DOHH2 (cell line): ENCODE measurements around the gene ABCA2.

Experiments
- H3F3A ChIP-seq: fragments of 200-600 bp; sonication (generic), shearing (Covaris generic); 2 replicates; pipeline ENCODE4 v1.6.0; 2016; ENCODE audit warnings: antibody characterized with exemption, mild to moderate bottlenecking; ENCODE audit not compliant: control insufficient read depth, insufficient read depth
- H3K27ac ChIP-seq: fragments of 200-600 bp; sonication (generic); 2 replicates; pipeline ENCODE4 v1.5.1; 2014; ENCODE audit warnings: low read depth, mild to moderate bottlenecking, low read length, moderate library complexity
- H3K27me3 ChIP-seq: fragments of 200-600 bp; sonication (generic); 2 replicates; pipeline ENCODE4 v1.6.1; 2014; ENCODE audit warnings: mild to moderate bottlenecking, low read length, mixed read lengths; ENCODE audit not compliant: control insufficient read depth
- H3K36me3 ChIP-seq: fragments of 200-600 bp; sonication (generic); 2 replicates; pipeline ENCODE4 v1.6.1; 2014; ENCODE audit warnings: mild to moderate bottlenecking, low read length, moderate library complexity, mixed read lengths; ENCODE audit not compliant: control insufficient read depth
- H3K4me1 ChIP-seq: fragments of 200-600 bp; sonication (generic); 2 replicates; pipeline ENCODE4 v1.6.1; 2014; ENCODE audit warnings: mild to moderate bottlenecking, low read length, mixed read lengths; ENCODE audit not compliant: control insufficient read depth
- H3K4me2 ChIP-seq: fragments of 200-600 bp; sonication (generic); 2 replicates; pipeline ENCODE4 v1.6.0; 2014; ENCODE audit warnings: mild to moderate bottlenecking, low read length, moderate library complexity
- H3K4me3 ChIP-seq: fragments of 200-600 bp; sonication (generic); 2 replicates; pipeline ENCODE4 v1.5.1; 2014; ENCODE audit warnings: mild to moderate bottlenecking, low read length, mixed read lengths
- H3K79me2 ChIP-seq: fragments of 200-600 bp; sonication (generic); 2 replicates; pipeline ENCODE4 v1.6.1; 2014; ENCODE audit warnings: mild to moderate bottlenecking, low read length, mixed read lengths; ENCODE audit not compliant: control insufficient read depth
- H3K9me2 ChIP-seq: fragments of 200-600 bp; sonication (generic); replicated peaks from 2 replicates; pipeline ENCODE4 v1.6.1; 2014; ENCODE audit warnings: mild to moderate bottlenecking, low read length, mixed read lengths; ENCODE audit not compliant: control insufficient read depth
- H3K9me3 ChIP-seq: fragments of 200-600 bp; sonication (generic); 2 replicates; pipeline ENCODE4 v1.6.1; 2014; ENCODE audit warnings: antibody characterized with exemption, low read length, mixed read lengths; ENCODE audit not compliant: control insufficient read depth, insufficient read depth
- H4K20me1 ChIP-seq: fragments of 200-600 bp; sonication (generic); 2 replicates; pipeline ENCODE4 v1.6.0; 2014; ENCODE audit warnings: low read depth, mild to moderate bottlenecking, antibody characterized with exemption, low read length, moderate library complexity; ENCODE audit not compliant: control insufficient read depth, insufficient read depth
- EZH2phosphoT487 ChIP-seq: fragments of 200-600 bp; sonication (generic); IDR thresholded peaks from 2 replicates; pipeline ENCODE4 v1.6.1; 2017; ENCODE audit warnings: borderline replicate concordance, mild to moderate bottlenecking, antibody characterized with exemption, low read length, moderate library complexity, mixed read lengths
- TF ChIP-seq, protein P1 (sequence below): fragments of 200-600 bp; sonication (generic); IDR thresholded peaks from one replicate; pipeline ENCODE4 v1.5.1; 2014; ENCODE audit warnings: antibody characterized with exemption, mild to moderate bottlenecking, low read depth, low read length; ENCODE audit not compliant: poor library complexity, severe bottlenecking

The ABCA2 gene

GRCh38 chr9:136983656-136984314 lies 44.3 kb downstream of the ABCA2 start:
- H3F3A ChIP-seq, result no peaks in the 10 kb centered on the region
- H3K4me3 ChIP-seq, result no peak overlapping the region
- no peaks in the 10 kb centered on the region for H3K9me2 ChIP-seq
- H3K36me3 ChIP-seq, result no peaks in the 10 kb centered on the region
- H3K27ac ChIP-seq, result no peak overlapping the region
- no peaks in the 10 kb centered on the region for H3K4me1 ChIP-seq
- no peaks in the 10 kb centered on the region for H3K79me2 ChIP-seq
- TF ChIP-seq, protein P1, sequence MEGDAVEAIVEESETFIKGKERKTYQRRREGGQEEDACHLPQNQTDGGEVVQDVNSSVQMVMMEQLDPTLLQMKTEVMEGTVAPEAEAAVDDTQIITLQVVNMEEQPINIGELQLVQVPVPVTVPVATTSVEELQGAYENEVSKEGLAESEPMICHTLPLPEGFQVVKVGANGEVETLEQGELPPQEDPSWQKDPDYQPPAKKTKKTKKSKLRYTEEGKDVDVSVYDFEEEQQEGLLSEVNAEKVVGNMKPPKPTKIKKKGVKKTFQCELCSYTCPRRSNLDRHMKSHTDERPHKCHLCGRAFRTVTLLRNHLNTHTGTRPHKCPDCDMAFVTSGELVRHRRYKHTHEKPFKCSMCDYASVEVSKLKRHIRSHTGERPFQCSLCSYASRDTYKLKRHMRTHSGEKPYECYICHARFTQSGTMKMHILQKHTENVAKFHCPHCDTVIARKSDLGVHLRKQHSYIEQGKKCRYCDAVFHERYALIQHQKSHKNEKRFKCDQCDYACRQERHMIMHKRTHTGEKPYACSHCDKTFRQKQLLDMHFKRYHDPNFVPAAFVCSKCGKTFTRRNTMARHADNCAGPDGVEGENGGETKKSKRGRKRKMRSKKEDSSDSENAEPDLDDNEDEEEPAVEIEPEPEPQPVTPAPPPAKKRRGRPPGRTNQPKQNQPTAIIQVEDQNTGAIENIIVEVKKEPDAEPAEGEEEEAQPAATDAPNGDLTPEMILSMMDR, result no peak
- TF ChIP-seq EZH2phosphoT487, result no peak
- H3K9me3 ChIP-seq, result no peaks in the 10 kb centered on the region
- H3K4me2 ChIP-seq, result no peak overlapping the region
- no peaks in the 10 kb centered on the region for H4K20me1 ChIP-seq
- H3K27me3 ChIP-seq, result peaks cover 25% of the 10 kb centered on the region

DNA sequence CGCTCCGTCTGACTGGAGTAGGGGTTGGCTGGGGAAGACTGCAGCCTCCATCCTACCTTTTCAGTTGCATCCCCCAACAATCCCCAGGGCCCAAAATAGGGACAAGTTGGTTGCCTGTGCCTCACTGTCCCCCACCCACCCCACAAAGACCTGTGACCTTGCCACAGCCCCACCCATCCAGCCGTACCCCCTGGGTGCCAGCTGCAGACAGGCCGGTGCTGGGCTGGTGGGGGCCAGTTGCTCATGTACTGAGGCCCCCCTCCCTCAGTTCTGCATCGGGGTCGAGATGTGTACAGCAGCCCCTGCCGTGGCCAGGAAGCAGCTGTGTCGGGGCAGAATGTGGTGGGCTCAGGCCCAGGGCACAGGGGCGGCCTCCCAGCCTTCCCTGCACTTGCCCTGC lies 44.9 kb downstream of the ABCA2 start:
- Histone ChIP-seq H3F3A (no peaks in the 10 kb centered on the region), H3K4me3 (no peak overlapping the region), H3K9me2 (no peaks in the 10 kb centered on the region), H3K36me3 (no peaks in the 10 kb centered on the region), H3K79me2 (no peaks in the 10 kb centered on the region), H3K4me2 (no peak overlapping the region), H3K27me3 (peaks cover 21% of the 10 kb centered on the region), H3K9me3 (no peaks in the 10 kb centered on the region), H3K4me1 (no peaks in the 10 kb centered on the region), H4K20me1 (no peaks in the 10 kb centered on the region), H3K27ac (no peak overlapping the region)
- TF ChIP-seq, protein P1, result no peak
- no peak for TF ChIP-seq EZH2phosphoT487

DNA sequence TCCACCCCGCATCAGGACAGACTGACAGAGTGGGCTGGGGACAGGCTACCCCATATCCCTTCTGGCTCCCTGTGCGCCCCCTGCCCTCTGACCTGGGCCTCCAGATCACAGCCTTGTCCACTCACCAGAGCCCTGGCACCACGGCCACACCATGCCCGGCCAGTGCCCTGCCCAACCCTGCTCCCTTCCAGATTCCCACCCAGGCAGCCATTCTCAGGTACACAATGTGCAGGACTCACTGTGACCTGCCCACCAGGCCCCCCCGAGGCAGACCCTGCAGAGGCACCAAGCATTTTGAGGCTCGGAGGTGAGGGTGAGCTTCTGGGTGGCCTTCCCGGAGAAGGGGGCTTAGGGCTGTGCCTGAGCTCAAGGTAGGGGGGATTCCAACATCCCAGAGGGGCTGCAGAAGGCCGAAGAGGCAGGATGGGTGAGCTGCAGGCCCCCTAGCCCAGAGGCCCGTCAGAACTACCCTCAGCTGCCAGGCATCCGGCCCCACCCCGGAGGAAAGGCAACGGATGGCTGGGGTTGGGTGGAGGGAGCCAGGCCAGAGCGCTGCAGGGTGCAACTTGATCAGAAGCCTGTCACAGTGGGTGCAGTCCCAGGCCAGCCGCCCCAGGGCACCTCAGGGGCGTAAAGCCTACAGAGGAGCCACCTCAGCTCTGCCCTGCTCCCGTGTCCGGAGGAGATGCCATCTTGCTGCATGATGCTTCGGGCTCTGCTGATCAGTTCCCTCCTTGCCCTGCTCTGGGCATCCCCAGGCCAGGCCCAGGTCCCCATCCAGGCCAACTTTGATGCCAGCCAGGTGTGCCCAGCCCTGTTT lies 45.6 kb downstream of the ABCA2 start, which contains the start of gene LCNL1:
TSS of gene LCNL1 (plus strand) at position 762 of the 820 bp plus-strand sequence. CDS start 594 bp downstream, outside the sequence.
- no peak within 1 kb of the TSS for H3K4me2 ChIP-seq
- no peaks in the 10 kb centered on the region for H3K9me2 ChIP-seq
- H3K4me3 ChIP-seq, result no peak within 1 kb of the TSS
- no peaks in the 10 kb centered on the region for H3K79me2 ChIP-seq
- TF ChIP-seq, protein P1, result no peak
- no peak for TF ChIP-seq EZH2phosphoT487
- H3F3A ChIP-seq, result no peaks in the 10 kb centered on the region
- no peak within 1 kb of the TSS for H3K27ac ChIP-seq
- H3K4me1 ChIP-seq, result no peaks in the 10 kb centered on the region
- H3K36me3 ChIP-seq, result no peaks in the 10 kb centered on the region
- no peaks in the 10 kb centered on the region for H3K9me3 ChIP-seq
- peaks cover 16% of the 10 kb centered on the region for H3K27me3 ChIP-seq
- H4K20me1 ChIP-seq, result no peaks in the 10 kb centered on the region
